Effector CD8-positive, alpha-beta T cell (primary cell): ENCODE data around the gene NBAS.

ENCODE experiments used
- DNase-seq: peaks from one replicate; lab custom pipeline; 2025; lab: John Stamatoyannopoulos, UW

Gene NBAS

DNA sequence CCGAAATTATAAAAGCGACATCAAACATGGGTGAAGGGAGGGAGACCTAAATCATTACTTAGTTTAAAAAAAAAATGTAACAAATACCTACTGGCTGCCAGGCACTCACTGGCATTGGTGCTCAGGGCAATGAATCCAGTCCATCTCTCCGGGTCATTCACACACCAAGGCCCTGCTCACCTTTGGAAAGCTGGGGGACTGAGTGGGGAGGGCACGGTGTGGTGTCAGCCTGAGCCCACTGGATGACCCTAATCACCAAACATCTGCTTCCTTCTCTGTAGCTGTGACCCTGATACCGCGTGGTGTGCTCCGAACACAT is 30.2 kb upstream of the NBAS start:
- no peak for DNase-seq

DNA sequence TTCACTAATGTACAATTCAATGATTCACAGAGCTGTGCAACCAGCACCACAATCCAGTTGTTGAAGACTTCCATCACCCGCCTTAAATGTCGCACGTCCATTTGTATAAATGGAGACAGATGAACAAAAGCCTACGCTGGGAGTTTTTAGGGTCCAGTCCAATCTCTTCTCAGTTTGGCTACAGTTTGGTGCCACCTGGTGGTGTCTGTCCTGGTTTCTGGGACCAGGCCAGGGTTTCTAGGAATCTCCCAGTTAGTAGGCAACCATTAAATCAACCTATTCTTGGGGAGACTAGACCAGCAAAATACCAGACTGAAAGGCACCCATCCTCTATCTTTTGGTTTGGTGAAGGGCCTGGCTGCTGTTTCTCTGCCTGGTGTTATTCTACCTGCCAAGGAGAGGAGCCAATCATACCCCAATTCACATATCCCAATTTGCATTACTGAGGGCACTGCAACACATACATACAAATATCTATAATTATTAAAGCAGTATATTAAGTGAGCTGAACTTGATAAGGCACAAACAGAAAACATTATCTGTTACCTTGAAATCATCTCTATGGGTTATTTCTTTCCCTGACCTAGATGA is 27.3 kb upstream of the NBAS start:
- DNase-seq, result no peak

DNA sequence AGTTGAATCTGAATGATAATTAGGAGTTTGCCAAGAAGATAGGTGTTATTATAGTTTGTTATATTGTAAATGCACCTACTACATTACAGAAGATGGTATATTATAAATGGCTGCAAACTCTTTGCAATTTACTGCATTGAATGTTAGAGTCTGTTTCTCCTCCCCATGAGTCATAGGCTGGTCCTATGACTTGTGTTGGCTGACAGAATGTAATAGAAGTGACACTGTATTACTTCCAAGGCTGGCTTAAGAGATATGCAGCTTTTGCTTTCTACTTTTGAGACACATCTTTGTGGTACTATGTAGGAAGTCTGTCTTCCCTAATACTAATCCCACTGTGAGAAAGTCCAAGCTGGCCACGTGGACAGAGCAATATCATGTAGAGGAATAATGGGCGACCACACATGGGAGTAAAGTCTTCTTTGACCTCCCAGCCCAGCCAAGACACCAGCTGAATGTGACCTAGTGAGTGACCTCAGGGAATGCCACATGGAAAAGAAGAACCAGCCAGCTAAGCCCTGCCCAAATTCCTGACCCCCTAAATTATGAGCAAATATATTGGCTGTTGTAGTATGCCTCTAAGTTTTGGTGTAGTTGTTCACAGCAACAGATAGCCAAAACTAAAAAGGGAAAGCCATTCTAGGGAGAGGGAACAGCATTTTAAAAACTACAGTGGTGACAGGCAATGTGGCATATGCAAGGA is 23.8 kb upstream of the NBAS start:
- no peak for DNase-seq

DNA sequence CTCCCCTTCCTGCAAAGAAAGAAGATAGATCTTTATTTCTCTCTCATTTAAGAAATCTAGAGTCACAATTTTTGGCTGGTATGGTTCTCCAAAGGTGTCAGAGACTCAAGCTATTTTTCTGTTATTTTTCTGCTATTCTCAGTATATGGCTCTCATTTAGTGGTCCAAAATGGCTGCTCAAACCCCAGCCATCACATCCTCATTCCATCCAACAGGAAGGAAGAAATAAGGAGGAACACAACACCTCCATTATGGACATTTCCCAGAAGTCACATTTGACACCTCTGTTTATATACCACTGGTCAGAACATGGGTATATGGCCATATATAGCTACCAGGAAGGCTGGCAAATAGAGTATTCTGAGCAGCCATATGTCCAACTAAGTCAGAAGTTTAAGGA is 23.2 kb upstream of the NBAS start:
- DNase-seq, result no peak

DNA sequence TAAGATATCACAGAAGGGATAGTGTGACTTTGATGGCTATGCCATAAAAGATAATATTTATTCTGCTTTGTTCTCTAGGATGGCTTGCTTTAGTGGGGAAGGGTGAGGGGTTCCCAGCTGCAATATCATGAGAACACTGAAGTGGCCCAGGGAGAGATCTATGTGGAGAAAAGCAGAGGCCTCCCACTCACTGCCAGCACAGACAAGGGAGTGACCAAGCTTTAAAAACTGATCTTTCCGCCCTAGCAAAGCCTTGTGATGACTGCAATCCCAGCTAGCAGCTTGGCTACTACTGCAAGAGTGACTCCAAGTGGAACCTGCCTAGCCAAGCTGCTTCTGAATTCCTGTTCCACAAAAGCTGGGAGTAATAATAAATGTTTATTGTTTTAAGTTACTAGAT is 22.7 kb upstream of the NBAS start:
- no peak for DNase-seq

DNA sequence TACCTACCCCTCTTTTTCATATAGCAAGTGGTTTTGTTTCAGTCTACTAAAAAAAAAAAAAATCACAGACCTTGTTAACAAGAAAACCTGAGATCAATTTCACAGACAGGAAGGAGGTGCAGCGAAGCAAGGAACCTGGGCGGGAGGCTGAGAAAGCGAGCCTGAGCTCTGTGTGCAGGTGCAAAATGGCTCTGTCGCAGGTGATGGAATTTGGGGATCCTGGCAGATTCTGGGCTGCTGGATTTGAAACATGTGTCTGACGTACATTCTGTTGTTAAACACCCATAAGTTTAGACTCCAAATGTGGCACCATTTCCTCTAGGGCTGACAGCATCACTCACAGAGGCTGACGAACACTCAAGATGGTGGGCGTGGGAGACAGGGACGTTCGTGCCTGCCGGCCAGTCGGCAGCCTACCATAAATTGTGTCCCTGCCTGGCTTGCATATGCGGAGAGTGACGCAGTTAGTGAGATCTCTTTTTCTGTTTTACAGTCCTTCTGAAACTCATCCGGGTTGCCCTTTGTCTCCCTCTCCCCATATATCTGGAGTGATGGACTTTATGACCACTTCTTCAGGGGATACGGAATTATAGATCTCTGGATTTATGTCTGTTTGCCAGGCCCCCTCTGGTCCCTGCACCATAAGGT is 21.7 kb upstream of the NBAS start:
- no peak for DNase-seq

DNA sequence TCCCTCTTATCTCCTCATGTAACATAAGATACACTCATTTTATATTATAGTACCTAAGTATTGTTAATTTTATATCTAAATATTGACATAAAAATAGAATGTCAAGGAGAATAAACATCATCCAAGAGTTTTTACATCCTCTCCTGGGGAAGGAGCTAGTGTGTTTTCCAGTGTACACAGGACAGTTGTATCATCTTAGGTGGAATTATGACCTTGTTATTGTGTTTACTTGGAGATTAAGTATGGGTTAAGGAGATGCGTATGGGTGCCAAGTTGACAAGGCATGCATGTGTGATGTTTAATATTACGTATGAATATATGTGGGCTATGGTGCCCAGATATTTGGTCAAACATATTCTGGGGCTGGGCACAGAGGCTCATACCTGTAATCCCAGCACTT is 19.3 kb upstream of the NBAS start:
- DNase-seq, result no peak

DNA sequence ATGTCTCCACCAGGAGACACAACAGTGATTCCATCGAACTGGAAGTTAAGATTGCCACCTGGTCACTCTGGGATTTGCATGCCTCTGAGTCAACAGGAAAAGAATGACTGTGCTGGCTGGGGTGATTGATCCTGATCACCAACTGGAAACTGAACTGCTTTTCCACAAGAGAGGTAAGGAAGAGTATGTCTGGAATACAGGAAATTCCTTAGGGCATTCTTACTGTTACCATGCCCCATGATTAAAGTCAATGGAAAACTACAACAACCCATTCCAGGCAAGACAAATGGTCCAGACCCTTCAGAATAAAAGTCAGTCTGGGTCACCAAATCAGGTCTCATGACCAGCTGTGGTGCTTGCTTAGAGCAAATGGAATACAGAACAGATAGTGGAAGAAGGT is 18.5 kb upstream of the NBAS start:
- DNase-seq, result no peak

DNA sequence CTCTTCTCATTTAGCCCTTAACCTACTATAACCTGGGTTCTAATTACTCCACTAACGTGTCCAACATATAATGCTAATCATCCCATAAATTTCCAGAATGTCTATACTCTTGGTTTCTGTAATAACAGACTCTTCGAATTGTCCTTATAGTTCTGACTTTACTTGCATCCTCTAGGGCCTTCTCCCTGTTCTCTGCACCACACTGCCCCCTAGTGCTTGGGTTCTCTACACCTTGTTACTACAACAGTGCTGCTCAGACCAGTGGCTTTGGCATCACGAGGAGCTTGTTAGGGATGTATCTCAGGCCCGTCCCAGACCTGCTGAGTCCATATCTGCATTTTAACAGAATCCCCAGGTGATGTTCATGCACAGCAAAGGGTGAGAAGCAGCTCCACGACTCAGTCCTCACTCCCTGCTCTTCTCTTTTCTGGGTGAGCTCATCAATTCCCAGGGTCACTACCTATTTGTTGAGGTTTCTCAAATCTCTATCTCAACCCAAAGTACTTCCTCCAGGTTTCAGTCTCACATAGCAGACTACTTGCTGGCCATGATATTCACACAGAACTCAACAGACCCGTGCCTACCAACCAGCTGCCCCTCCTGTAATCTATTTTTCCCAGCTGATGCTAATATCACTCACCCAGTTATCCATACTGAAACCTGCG is 16.1 kb upstream of the NBAS start:
- DNase-seq, result peak; percentile 76

DNA sequence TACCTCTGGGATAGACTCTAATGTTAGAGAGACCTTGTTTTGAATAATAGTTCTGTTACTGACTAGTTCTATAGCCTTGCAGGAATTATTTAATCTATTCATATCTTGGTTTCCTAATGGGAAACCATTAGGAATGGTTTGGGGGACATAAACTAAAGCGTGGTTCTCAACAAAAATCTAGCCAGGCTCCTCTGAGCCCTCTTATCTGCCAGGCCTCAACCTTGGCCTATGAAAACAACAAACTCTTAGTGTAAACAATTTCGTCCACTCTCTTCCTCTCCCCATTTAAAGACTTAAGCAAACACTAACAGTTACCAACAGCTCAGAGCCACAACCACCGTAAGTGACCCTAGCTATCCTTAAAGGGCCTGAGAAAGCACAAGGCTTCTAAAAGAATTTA is 10.6 kb upstream of the NBAS start:
- no peak for DNase-seq

DNA sequence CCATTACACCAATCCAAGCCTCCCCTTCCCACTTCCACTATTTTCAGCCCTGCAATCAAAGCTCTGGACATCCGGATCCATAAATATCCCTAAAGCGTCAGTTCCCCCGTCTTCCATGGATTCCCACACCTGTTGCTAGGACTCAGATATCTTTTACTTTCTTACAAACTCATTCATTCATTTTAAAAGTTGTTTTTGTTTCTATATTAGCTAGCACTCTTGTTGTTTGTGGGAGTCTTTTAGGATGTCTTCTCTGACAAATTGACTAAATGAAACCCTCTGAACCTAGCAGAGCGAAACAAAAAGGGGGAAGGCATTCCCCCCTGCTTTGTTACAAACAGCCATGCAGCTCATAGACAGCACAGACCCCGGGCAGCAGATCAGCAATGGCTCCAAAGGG is 9.0 kb upstream of the NBAS start:
- no peak for DNase-seq

DNA sequence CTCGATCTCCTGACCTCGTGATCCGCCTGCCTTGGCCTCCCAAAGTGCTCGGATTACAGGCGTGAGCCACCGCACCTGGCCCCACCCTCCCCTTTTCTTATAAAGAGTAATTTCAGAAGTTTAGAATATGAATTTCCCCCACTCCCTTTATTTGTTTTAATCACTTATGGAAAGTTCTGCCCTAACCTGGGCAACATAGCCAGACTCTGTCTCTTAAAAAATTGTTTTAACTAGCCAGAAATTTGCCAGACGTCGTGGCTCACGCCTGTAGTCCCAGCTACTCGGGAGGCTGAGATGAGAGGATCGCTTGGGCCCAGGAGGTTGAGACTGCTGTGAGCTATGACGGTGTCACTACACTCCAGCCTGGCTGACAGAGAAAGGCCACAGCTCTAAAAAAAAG is 7.7 kb upstream of the NBAS start:
- DNase-seq, result no peak

DNA sequence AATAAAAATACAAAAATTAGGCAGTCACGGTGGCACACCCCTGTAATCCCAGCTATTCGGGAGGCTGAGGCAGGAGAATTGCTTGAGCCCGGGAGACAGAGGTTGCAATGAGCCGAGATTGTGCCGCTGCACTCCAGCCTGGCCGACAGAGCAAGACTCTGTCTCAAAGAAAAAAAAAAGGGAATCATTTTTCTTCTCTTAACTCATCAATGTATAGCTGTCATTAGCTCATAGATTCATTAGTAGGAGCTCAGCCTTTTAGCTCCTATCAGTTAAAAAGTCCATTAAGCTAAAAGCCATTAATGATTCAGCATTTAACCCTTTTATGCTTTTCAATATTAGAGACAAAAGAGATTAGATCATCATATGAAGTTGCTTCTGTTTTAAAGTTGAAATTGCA is 5.8 kb upstream of the NBAS start:
- DNase-seq, result no peak

DNA sequence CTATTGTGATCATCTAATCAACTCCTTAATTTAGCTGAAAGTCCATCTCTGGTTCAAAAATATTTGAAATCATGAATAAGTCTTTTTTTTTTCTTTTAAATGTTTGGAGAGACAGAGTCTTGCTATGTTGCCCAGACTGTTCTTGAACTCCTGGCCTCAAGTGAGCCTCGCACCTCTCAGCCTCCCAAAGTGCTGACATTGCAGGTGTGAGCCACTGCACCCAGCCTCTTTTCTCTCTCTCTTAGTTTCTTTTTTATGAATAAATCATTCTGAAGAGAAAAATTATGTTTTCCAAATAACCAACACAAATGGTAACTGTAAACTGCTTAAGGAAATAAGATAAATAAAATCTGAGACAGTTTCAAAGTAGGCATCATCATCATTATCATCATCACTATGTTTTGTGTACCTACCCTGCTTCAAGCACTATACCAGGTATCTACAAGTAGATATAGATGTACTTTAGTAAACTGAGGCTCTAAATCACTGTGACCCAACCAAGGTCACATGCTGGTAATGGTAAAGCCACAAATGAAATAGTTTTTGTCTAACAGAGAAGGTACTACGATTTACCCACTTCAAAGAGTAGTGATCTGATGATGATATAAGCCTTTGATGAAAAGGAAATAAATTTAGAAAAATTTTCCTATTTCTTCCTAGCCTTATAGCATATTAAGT is 5.0 kb upstream of the NBAS start:
- no peak for DNase-seq

DNA sequence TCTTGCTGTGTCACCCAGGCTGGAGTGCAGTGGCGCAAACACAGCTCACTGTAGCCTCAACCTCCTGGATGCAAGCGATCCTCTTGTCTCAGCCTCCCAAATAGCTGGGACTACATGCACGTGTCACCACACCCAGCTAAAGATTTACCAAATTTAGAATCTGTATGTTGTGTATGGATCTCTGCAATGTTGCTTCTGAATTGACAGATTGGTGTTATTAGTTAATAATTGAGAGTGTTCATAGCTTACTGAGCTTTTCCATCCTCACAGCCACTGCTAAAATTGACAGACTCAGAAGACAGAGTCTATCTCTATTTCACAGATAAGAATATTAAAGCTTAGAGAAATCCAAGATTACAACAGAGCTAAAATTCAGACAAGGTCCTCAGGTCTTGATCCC is 4.3 kb upstream of the NBAS start:
- no peak for DNase-seq

DNA sequence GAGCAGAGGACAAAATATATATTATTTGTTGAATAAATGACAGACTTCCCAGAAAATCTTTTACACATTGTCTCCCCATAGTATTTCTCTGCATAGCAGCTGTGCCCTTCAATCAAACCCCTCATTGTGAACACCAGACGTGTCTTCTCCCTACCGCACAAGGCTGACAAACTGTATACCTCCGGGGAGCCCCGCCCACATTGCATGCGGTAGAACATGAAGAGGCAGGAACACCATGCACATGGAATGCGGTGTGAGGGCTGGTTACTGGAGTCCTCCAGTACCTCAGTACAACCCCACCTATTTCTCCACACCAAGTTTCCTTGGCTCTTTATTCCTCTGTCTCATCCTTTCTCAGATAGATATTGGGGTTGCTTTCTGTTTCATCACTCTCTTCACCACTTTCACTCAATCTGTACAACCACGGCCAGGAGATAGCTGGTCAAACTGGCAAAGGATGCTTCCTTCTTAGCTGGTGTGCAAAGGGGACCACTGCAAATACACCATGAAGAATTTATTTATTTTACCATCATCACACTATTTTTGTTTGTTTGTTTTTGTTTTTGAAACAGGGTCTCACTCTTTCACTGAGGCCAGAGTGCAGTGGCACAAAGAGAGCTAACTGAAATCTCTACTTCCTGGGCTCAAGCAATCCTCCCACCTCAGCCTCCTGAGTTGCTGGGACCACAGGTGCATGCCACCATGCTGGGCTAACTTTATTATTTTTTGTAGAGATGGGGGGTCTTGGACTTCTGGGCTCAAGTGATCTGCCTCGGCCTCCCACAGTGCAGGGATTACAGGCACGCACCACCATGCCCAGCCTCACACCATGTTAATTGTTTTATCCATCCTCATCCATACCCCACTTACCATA is 2.3 kb upstream of the NBAS start:
- DNase-seq, result no peak

DNA sequence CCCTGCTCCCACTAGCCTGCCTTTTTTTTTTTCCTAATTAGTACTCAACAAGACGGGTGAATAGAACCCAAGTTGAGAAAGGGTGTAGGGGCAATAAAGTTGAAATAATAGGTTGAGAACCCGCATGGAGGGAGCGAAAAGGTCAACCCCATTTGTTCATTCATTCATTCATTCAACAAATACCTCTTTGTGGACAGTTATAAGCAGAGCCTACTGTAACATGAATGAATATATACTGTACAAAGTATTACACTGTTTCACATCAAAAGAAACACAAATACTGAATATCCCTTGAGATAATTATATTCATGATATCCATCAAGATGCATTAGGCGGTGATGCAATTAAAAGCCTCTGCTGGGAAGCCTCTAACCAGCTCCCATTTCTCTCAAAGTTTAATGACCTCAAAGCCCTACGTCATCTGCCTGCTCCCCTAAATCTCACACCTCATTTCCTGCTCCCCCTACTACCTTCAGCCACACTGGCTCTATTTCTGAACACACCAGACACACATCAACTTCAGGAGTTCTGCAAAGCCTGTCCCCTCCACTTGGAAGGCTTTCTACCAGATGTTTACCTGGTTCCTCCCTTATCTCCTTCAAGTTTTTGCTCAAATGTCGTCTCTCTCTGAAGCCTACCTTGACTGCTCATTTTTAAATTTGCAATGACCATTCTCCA is 1.4 kb upstream of the NBAS start:
- DNase-seq, result no peak

DNA sequence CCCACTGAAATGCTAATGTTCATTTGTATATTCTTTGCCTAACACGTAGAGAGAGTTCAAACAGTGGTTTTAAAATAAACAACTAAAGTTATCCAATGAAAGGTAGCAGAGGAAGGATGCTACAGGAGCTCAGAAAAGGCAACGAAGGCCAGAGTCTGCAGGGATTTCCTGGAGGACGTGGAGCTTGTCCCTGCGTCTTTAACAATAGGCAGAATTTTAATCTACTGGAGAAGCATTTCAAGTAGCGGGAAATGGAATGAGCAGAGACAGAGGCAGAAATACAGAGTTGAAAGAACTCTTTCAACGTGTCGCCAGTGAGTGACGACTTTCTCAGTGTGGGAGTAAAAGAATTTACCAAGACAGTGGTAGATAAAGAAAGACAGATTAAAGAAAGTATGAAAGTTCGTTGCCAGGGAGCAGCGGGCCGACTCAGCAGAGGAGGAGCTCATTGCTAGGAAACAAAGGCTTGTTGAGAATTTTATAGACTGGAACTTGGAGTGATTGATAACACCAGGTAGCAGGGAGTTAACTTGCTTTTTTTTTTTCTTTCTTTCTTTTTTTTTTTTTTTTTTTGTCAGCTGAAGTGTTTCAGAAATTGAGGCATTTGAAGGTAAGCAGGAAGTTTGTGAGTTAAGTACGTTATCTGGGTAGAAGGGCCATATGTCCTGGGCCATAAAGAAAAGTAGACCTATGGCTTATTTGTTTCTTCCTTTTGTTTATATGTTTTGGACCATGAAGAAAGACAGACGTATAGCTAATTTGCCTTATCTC is 625 bp upstream of the NBAS start:
- no peak for DNase-seq

DNA sequence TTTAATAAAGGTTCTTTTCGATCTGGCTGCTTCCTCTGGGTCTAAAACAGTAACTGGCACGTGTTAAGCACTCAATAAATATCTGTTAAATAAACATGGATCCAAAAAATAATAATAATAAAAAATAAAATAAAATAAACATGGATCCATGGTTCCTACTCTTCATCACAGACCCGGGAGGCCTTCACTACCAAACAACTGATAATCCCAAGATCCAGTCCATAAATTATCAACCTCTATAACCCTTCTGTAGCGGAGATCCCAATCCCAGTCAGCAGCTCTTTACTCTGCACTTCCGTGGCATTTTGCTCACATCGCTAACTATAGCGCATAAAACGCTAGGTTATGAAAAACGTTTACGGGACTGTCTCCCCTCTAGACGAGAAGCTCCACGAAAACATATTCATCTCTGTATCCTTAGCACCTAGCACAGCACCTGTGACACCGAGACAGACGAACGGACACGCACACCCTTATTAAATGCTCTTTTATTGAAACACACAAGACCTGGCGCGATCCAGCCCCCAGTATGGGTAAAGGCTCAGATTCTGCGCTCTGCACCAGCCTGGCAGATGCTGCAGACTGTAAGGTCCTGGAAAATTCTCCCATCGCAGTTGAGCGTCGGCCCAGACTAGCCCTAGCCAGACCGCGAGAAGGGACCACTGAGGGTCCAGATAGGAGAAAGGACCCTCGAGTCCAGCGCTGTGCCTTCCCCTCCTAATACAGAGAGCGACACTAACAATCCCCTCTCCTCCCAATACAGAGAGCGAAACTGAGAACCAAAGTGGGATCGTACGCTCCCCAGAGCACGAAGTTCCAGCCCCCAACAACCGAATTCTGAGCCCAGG is 770 bp downstream of the NBAS start:
- no peak for DNase-seq
